ENCODE results near the gene TMEM239.

The TMEM239 gene

DNA sequence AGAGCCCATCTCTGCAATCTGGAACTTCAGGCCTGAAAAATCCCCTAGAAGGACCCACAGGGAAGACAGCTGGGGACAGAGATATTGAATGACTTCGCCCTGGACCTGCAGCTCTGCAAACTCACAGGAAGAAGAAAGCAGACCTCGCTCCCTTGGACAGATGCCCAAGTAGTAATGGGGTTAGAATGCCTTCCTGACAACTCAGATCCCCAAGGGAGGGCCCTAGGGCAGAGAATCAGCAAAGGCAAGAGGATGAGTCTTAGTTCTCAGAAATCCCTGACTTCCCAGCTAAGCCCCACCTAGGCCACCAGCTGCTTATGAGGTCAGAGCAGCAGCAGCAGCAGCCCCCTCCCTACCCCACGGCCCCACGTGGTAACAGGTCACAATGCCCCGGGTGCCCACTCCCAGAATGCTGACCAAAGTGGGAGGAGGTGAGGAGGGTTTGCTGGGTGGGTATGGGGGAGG is 1.5 kb upstream of the TMEM239 start, which contains the start of gene C20orf141:
TSS of gene C20orf141 (plus strand) at position 401 of the 465 bp plus-strand sequence. CDS start 198 bp downstream, outside the sequence.
- TF ChIP-seq, protein P1, sequence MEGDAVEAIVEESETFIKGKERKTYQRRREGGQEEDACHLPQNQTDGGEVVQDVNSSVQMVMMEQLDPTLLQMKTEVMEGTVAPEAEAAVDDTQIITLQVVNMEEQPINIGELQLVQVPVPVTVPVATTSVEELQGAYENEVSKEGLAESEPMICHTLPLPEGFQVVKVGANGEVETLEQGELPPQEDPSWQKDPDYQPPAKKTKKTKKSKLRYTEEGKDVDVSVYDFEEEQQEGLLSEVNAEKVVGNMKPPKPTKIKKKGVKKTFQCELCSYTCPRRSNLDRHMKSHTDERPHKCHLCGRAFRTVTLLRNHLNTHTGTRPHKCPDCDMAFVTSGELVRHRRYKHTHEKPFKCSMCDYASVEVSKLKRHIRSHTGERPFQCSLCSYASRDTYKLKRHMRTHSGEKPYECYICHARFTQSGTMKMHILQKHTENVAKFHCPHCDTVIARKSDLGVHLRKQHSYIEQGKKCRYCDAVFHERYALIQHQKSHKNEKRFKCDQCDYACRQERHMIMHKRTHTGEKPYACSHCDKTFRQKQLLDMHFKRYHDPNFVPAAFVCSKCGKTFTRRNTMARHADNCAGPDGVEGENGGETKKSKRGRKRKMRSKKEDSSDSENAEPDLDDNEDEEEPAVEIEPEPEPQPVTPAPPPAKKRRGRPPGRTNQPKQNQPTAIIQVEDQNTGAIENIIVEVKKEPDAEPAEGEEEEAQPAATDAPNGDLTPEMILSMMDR (IDR thresholded peaks at IDR 0.05; ENCODE audit: control extremely low read depth, extremely low read depth, low read depth, missing control alignments), result no peak
- POLR2A ChIA-PET, result no interaction called here
- DNase-seq (ENCODE audit: extremely low spot score), result no peak
- CTCF ChIA-PET, result no interaction called here

DNA sequence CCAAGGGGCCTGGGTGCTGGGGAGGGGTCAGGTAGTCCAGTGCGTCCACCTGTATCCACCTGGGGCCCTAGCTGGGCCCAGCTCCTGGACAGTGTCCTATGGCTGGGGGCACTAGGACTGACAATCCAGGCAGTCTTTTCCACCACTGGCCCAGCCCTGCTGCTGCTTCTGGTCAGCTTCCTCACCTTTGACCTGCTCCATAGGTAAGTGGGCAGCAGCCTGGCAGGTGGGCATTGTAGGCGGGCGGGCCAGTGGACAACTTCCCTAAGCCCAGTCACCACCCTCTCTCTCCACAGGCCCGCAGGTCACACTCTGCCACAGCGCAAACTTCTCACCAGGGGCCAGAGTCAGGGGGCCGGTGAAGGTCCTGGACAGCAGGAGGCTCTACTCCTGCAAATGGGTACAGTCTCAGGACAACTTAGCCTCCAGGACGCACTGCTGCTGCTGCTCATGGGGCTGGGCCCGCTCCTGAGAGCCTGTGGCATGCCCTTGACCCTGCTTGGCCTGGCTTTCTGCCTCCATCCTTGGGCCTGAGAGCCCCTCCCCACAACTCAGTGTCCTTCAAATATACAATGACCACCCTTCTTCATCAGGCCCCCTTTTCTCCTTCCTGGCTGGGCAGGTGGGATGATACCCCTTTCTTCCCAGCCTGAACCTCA is 793 bp upstream of the TMEM239 start:
- ChIA-PET CTCF (no interaction called here), POLR2A (no interaction called here)
- DNase-seq (ENCODE audit: extremely low spot score), result no peak
- TF ChIP-seq, protein P1 (IDR thresholded peaks at IDR 0.05; ENCODE audit: control extremely low read depth, extremely low read depth, low read depth, missing control alignments), result no peak

DNA sequence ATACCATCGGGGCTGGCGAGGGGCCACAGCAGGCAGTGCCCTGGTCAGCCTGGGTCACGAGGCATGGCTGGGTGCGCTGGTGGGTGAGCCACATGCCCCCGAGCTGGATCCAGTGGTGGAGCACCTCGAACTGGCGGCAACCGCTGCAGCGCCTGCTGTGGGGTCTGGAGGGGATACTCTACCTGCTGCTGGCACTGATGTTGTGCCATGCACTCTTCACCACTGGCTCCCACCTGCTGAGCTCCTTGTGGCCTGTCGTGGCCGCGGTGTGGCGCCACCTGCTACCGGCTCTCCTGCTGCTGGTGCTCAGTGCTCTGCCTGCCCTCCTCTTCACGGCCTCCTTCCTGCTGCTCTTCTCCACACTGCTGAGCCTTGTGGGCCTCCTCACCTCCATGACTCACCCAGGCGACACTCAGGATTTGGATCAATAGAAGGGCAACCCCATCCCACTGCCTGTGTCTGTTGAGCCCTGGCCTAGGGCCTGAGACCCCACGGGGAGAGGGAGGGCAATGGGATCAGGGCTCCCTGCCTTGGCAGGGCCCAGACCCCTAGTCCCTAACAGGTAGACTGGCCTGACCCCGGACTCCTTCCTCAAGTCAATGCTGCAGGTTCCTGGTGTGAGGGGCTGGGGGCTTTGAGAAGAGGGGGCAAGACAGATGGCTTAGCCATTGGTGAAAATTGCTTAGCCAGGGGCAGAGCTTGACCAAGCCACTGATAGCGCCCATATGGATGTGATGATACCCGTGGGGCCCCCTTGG is 598 bp downstream of the TMEM239 start:
- TF ChIP-seq, protein P1 (IDR thresholded peaks at IDR 0.05; ENCODE audit: control extremely low read depth, extremely low read depth, low read depth, missing control alignments), result peak; percentile 6
- CTCF ChIA-PET, result interaction anchor here (0.7 kb wide), 1 partner anchor 17 kb away, joined by 3 read pairs; no protein-coding TSS in a partner anchor
- POLR2A ChIA-PET, result no interaction called here
- DNase-seq (ENCODE audit: extremely low spot score), result no peak

DNA sequence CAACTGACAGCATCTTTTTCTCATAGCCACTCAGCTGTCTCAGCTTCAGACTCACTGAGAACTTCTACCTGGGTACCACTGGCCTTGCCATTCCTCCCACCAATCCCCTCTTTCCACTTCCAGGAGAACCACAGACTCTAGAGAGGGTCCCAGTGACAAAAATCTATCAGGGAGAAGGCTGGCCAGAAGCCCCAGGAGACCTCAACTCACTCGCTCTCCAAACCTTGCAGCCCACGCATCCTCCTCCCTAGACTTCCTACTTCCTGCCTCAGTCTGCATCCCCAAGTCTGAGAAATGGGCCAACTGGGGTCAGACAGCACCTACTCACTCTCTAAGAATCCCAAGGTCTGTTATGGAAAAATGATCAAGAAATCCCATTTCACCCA is 1.2 kb downstream of the TMEM239 start:
- ChIA-PET CTCF (no interaction called here), POLR2A (no interaction called here)
- DNase-seq (ENCODE audit: extremely low spot score), result no peak
- TF ChIP-seq, protein P1 (IDR thresholded peaks at IDR 0.05; ENCODE audit: control extremely low read depth, extremely low read depth, low read depth, missing control alignments), result no peak

DNA sequence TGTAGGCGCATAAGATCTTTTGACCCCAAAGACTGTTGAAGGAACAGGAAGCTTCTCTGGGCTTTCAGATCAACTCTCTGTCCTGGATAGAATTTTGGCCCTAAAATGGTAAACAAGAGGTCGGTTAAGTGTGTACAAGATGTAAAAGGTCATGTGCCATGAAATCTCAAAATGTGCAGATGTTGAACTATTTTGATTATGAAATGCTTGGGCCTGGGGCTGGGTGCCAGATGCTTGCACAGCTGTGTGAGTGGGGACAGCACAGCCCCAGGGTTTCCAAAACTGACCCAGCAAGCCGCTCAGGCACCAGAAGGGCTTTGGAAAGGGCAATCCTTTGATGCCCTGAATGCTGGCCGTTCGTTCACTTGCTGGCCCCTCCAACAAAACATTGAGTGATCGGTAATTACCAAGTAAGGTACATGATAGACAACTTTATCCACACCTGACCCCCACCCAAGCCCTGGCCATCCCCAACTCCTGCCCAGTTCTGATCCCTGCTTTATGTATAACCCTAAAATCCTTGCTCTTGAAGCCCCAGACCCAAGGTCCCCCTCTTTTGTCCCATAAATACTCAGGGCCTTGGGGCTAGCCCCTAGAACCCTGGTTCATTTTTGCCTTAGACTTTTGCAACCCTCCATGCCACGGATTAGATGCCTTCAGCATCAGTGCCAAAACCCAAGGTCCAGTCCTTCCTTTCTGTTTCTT is 1.9 kb downstream of the TMEM239 start:
- TF ChIP-seq, protein P1 (IDR thresholded peaks at IDR 0.05; ENCODE audit: control extremely low read depth, extremely low read depth, low read depth, missing control alignments), result no peak
- no peak for DNase-seq (ENCODE audit: extremely low spot score)
- POLR2A ChIA-PET, result no interaction called here
- CTCF ChIA-PET, result interaction anchor here (1.2 kb wide), 1 partner anchor 30 kb away, joined by 4 read pairs; no protein-coding TSS in a partner anchor

DNA sequence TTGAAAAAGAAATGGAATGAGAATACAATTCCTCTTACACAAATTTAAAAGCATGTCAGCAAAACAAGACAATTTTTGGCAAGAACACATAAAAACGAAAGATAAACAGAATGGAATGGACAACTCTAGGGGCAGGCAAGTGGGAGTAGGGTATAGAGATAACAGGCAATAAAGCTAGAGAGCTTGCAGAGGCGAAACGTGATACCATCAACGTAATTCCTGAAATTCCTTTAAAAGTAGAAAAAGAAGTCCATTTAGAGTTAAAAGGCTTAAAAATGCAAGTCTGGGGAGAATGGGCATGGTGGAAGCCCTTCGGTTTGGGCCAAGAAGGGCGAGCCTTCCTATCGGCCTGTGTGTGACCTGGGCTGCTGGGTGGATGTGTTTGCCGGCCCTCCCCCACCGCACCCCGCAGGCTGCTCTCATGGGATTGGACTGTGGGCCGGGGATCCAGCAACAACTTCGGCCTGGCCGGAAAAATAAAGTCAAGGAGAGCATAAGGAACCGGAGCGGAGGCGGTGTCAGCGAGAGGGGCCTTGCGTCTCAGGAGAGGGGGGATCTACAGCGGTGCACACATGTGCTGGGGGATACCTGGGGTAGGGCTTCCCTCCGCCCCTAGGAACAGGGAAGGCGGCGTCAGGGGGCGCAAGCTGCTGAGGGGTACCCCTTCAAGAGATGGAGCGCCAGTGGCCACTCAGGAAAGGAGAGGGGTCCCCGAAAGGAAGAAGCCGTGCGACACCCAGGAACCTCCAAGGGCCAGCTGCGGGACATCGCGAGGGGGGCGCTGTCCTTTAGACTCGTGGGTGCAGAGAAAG is 4.1 kb downstream of the TMEM239 start:
- no peak for DNase-seq (ENCODE audit: extremely low spot score)
- ChIA-PET CTCF (no interaction called here), POLR2A (no interaction called here)
- TF ChIP-seq, protein P1 (IDR thresholded peaks at IDR 0.05; ENCODE audit: control extremely low read depth, extremely low read depth, low read depth, missing control alignments), result no peak

Measured in GM10248 (cell line).